GM19468 (cell line): ENCODE measurements around the gene FBXO24.

ENCODE experiments used
- ATAC-seq: cut with Tn5 transposase; IDR thresholded peaks from one replicate; pipeline ENCODE4 v1.9.1; 2021; ENCODE audit warnings: mild to moderate bottlenecking, moderate library complexity, moderate number of reproducible peaks; ENCODE audit not compliant: unreplicated experiment; ENCODE audit errors: extremely low read depth

Gene FBXO24

DNA sequence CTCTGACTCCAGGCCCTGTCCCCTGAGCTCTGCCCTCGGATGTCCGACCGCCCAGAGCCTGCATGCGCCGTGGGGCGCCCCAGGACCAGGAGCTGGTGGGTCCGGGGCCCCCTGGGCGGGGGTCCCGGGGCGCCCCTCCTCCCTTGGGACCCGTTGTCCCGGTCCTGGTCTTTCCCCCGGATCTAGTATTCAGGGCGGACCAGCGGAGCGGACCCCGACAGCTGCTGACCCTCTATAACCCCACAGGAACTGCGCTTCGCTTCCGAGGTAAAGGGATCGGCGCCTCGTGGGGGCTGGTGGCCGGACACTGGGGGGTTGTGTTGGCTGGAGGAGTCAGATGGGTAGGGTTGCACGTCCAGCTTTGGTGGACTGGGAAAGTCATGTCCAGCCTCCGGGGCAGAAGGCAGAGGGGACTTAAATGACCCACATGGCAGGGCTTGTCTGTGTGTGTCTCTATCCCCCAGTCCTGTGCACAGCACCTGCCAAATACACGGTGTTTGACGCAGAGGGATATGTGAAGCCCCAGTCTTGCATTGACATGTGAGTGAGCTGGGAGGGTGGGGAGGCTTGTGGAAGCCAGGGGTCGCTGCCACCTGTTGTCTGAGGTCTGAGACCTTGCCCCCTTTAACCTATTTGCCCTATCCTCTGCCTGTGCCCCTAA lies 26.7 kb downstream of the FBXO24 start:
- ATAC-seq: no peak

DNA sequence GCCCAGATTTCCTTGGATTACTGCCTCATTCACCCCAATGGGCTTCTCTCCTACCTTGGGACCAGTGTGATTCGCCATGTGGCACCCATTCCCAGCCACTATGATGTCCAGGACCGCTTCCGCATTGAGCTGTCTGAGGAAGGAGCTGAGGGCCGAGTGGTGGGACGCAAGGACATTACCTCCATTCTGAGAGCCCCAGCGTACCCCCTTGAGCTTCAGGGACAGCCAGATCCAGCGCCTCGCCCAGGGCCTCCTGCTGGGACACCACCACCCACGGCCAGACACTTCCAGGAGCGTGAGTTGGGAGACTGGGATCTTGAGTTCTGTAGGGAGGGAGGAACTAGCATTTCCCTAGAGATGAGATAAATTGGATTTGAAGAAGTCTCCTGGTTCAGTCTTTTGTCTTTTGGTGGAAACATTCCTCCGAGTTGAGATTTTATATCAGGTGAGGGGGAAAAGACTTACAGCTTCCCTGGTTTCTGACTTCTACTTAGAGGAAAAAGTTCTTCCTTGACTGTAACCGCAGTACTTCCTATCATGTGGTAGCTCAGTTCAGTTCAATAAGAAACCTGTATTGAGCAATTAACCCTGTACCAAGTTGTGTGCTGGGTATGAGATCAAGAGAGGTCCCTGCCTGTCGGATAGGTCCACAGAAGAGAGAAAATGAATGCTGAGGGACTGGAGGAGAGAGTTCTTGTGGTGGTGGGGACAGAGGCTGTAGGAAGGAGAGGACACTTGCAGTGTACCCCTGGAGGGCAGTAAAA lies 27.5 kb downstream of the FBXO24 start:
- ATAC-seq: no peak

DNA sequence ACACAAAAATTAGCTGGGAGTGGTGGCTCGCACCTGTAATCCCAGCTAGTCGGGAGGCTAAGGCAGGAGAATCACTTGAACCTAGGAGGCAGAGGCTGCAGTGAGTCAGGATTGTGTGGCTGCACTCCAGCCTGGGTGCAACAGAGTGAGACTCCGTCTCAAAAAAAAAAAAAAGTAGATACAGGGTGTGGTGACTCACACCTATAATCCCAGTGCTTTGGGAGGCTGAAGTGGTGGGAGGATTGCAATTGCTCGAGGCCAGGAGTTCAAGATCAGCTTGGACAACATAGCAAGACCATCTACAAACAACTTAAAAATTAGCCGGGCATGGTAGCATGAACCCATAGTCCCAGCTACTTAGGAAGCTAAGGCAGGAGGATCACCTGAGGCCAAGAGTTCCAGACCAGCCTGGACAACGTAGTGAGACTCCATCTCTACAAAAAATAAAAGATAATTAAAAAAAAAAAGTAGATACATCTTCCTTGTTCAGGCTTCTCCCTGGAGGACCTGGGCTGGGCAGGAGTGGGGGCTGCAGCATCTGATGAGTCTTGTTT lies 28.3 kb downstream of the FBXO24 start:
- ATAC-seq: no peak

DNA sequence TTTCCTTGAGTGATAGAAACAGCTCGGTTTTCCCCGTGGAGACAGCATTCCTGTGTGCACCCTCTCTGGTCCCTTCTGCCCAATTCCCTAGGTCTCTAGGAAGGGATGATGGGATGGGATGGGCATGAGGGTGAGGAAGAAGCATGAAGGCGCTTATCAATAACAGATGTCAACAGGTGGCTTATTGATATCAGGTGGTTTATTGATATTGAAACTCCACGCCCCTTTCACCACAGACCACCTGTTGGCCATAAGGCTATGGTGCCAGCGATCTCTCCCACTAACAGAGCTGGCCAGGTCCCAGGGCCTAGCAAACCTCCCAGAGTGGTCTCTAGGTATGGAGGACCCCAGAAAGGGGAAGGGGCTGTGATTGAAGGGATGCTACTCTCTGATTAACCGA lies 34.1 kb downstream of the FBXO24 start:
- ATAC-seq: no peak

DNA sequence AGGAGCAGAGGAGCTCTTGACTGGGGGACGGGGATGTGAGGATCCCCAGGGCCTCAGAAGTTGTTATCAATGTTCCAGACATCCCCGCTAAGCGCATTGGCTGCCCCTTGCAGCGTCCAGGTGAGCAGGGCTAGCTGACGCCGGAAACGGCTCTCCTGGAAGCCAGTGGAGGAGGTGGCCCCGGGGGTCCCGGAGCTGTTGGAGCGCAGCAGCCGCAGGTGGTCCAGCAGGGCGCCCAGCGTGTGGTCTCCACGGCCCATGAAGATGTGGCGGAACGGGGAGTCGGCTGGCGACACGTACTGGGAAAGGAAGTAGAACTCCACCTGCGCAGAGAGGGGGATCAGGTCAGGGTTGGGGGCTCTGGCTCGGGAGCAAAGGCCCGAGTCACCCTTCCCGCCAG lies 34.7 kb downstream of the FBXO24 start:
- no peak for ATAC-seq

DNA sequence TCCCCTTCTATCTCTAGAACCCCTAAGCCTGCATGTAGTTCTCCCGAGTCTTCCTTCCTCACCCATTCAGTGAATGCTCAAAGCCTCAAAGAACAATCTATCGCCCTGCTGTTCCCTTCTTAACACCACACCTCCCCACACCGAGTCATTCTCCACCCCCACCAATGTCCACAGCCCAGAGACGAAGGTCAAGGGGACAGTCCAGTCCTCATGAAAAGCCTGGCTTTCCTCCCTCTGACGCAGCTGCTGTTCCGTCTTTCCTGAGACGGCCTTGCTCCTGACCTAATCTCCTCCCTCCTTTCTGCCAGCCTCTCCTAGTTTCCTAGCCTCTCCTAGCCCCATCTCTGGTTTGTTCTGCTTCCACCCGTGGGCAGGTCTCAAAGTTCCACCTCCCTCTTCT lies 35.4 kb downstream of the FBXO24 start:
- ATAC-seq: no peak

DNA sequence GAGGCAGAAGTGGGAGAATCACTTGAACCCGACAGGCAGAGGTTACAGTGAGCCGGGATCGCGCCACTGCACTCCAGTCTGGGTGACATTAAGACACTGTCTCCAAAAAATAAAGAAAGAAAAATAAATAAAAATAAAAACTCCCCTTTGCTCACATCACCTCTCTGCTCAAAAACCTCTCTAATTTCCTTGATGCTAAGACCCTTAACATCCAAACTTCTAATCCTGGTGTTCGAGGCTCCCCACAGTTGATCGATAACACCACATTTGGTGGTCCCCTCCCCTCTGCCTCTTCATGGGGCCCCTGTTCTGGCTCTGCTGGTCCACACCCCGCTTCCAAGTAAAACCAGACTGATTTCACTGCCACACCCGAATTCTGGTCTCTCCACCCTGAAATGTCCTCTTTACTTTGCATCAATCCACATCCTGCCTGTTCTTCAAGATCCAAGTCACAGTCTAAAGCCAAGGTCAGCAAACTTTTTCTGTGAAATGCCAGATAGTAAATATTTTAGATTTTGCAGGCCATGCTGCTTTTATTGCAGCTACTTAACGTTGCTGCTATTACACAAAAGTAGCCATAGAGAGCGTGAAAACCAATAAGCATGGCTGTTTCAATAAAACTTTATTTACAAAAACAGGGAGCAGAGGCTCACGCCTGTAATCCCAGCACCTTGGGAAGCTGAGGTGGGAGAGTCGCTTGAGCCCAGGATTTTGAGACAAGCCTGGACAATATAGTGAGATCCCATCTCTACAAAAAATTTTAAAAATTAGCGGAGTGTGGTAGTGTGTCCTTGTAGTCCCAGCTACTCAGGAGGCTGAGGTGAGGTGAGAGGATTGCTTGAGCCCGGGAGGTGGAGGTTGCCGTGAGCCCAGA lies 38.1 kb downstream of the FBXO24 start:
- ATAC-seq: no peak

DNA sequence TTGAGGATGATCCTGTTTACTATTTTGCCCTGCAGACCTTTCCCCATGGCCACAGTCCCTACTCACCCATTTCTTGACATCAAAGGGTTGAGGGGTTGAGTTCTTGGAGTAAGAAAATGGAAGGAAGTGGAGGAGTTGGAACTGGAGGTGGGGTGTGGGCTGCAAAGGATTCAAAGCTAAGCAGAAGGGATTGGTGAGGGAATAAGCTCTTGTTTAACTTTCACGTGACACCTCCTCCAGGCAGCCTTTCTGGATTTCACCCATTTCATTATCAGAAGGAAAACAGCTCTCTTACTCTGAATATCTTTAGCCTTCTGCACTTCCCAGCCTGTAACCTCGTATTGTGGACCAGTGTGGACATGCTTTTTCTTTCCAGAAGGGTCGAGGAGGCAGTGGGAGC lies 39.9 kb downstream of the FBXO24 start:
- ATAC-seq: no peak

DNA sequence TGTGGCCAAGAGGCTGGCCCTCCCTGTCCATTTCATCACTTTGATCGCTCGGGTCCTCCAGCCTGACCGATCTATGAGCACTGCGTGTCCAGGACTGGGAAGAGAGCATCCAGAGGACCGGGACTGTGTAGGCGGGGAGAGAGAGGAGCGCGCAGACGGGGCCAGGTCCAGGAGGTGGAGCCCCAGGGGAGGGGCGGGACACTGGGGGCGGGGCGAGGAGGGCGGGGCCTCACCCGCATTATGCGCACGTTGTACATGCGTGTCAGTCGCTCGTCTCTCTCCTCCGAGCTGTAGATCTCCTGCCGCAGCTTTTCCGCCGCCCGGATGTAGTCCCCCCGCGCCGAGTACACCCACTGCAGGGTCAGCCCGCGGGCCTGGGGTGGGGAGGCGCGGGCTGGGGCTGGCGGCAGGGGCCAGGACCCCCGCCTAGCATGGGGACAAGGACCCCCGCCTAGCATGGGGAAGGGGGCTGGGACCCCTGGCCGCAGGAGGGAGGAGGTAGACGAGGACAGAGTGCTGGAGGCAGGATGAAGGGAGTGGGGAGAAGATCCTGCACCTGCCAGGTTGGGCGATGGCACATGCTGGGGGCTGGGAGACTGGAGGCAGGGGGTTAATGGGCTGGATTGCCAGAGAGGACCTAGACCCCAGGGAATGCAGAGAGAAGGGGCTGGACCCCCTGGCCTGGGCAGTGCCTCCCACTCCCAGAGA lies 40.6 kb downstream of the FBXO24 start:
- no peak for ATAC-seq

DNA sequence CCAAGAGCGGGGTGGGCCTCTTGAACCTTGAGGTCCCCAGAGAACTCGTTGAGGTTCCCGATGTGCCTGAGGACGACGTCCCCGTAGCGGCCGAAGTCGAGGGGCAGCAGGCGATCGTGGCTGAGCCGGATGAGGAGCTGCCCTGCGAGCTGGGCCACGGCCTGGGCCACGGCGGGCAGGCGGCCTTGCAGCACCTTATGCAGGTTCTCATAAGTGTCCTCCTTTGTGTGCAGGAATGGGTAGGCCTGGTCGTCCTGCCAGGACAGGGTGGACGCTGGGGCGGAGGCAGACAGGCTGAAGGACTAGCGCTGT lies 41.1 kb downstream of the FBXO24 start:
- ATAC-seq: no peak

DNA sequence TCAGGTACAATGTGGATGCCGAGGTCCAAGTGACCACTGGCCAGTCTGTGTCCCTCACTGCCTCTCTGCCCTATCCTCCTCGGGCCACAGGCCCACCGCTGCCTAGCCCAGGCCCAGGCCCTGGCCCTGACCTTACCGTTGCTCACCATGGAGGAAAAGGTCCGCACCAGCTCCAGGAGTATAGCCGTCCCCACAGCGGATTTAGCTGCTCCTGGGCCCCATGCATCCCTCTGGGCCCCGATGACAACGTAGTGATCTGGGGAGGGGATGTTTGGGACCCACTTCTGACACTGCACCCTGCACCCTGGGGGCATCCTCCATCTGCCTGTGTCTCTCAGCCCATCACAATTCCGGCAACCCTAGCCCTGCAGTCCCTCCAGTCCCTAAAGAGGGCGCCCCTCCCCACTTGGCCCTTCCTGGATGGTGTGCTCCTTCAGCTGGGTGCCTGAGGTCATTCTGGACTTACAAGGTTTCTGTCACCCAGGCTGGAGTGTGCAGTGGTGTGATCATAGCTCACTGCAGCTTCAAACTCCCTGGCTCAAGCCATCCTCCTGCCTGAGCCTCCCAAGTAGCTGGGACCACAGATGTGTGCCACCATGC lies 43.1 kb downstream of the FBXO24 start:
- no peak for ATAC-seq

DNA sequence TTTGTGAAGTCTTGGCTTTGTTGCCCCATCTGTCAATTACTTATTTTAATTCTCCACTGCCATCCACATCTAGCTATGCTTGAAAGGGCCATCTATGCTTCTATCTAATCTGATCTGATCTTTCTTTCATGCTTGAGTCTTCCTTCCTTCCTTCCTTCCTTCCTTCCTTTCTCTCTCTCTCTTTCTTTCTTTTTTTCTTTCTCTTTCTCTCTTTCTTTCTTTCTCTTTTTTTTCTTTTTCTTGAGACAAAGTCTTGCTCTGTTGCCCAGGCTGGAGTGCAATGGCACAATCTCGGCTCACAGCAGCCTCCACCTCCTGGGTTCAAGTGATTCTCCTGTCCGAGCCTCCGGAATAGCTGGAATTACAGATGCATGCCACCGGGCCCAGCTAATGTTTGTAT lies 43.9 kb downstream of the FBXO24 start:
- no peak for ATAC-seq

DNA sequence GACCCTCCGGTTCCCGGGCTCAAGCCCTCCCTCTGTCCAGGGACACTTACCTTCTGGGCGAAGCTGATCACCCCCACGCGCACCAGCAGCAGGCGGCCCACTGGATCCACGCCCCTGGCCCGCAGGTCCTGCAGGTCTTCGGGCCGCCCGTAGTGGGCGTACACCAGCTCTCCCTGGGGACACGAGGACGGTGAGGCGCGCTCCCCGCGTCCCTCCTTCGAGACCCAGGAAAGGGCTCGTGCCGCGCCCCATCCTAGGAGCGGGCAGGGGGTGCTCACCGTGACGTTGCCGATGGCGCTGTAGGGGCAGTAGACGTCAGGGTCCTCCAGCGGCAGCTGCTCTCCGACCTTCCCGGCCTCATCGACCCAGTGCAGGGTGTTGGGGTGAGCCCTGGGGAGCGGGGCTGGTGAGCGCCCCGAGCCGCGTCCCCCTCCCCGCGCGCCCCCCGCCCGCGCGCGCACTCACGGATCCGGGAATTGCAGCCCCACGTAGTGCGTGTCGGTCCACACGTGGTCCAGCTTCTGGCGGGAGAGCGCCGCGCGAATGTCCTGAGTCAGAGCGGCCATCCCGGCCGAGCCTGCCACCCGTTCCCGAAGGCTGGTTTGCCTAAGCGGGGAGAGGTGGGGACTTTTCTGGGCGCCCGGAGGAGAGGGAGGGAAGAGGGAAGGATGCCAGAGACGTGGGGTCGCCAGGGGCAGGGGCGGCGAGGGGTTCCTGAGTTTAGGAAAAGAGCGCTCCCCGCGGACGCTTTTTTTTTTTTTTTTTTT lies 47.0 kb downstream of the FBXO24 start:
- ATAC-seq: no peak

DNA sequence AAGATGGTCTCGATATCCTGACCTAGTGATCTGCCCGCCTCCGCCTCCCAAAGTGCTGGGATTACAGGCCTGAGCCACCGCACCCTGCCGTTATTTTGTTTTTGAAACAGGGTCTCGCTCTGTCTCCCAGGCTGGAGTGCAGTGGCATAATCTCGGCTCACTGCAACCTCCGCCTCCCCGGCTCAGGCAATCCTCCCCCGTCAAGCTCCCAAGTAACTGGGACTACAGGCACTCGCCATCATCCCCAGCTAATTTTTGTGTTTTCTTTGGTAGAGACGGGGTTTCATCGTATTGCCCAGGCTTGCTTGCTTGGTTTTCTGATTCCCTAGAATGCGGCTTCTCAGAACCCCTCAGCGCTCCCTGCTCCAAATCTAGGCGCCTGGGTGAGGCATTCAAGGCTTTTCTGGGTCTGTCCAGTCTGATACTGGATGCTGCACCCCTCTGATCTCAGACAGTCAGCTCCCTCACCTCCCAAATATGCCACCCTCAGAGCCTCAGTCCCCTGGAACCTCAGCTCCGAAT lies 53.9 kb downstream of the FBXO24 start:
- no peak for ATAC-seq

DNA sequence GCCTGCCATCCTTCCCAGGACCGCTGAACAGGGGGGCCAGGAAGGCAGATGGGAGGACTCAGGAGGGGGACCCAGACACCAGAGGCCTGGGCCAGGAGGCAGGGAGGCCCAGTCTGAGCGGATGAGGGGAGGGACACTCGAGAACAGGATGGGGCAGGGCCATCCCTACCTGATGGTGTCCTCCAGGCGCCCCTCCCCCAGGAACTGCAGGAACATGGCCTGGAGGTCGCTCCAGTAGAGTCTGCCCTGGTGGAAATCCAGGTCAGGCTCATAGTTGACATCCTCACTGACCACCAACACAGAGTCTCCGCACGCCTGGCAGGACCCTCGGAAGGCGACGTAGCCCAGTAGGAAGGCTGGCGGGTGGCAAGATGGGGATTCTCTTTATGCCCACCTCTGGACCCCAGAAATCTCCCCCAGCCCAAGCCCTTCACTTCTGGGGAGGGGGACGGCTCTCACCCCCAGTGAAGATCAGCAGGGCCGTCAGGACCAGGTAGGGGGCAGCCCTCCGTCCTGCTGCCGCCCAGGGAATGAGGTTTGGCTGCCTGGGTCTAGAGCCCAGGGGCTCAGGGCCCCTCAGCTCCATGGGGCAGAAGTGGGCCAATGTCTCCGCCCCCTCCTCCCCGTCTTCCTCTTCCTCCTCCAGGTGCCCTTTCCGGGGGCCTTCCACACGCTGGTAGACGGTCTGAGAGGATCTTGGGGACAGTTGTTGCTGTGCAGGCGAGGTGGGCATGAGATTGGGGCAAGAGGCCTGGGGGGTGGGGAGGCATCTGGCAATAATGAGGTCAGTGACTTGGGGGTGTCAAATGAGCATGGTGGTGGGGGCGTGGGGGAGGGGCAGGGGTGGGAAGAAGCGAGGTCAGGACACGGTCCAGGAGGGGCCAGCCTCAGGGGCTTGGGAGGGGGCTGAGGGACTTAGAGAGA lies 54.7 kb downstream of the FBXO24 start:
- ATAC-seq: no peak

DNA sequence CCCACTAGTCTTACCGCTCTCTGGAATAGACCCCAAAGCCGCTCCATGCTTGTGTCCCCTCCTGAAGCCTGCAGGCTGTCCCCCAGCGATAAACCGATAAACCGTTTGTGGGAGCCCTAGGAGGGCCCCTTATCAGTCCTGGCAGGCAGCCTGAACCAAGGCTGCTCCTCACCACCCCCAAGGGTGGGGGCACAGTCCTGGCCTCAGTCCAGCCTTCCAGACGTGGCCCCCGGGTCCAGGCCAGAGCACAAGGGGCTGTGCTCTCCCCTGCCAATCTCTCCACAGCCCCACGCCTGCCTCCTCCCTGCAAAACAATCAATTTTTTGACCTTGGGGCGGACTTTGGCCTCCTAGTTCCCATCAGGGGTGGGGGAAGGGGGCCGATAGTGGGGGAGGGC lies 55.3 kb downstream of the FBXO24 start, which contains the start of gene TFR2:
TSS of gene TFR2 (minus strand) at position 90 of the 397 bp plus-strand sequence. CDS start at position 47, 43 bp downstream.
- no peak for ATAC-seq

DNA sequence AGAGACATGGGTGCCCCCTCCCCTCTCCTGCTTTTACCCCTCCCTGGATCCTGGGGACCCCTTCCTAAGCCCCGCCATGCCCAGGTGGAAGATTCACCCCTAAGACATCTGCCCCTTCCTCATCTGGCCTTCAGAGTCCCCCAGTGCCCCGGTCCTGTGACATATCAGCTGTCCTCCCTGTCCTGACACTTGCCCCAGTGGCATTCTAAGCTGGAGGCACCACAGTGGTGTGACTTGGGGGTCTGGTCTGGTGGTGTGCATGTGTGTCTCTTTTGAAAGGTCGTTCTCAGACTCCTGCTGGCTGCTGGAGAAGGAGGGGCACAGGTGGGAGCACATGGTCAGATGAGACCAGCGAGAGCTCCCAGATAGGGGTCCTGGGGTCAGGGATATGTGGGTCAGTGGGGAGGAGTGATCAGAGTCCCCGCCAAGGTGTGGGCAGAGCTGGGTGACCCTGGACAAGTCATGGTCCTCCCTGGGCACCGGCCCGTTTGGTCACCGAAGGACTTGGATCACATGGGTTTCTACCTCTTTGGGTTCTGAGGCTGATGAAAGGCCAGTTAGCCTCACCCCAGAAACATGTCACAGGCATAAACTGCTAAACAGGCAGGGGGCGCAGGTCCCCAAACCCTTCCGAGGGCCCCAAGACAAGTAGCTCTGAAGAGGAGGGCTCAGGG lies 55.9 kb downstream of the FBXO24 start:
- no peak for ATAC-seq
